Endothelial cell of umbilical vein (primary cell): Measurements from ENCODE around the gene ARMC5. TPM values are rescaled to one million over a fixed set of nuclear protein-coding genes. Genes with fewer than 3 reads are reported as not detected.

Experiments
- BruUV-seq: library from RNA; stranded (reverse); fragments of 400-500 nt; replicated peaks from 2 replicates; lab custom pipeline; 2021; lab: Mats Ljungman, UMichigan
- CTCF ChIA-PET: fragments of 300-600, 350-600 bp; sonication (Branson Sonifier 250); formaldehyde crosslinking; loops from one replicate; lab custom pipeline; 2021; ENCODE audit warnings: antibody characterized with exemption, inconsistent platforms; lab: Charles Lee
- POLR2A ChIA-PET: fragments of 300-600, 350-600 bp; sonication (Branson Sonifier 250); formaldehyde crosslinking; loops from one replicate; lab custom pipeline; 2021; ENCODE audit warnings: antibody characterized with exemption, inconsistent platforms; lab: Charles Lee
- DNase-seq: peaks from one replicate; pipeline ENCODE4 v3.0.0-alpha.2; 2011; ENCODE audit warnings: low read depth, low spot score
- FAIRE-seq: peaks from 2 replicates; lab custom pipeline; 2011; peaks lifted over from hg19 to GRCh38; lab: Jason Lieb, UNC
- H2AFZ ChIP-seq: 2 replicates; pipeline ENCODE4 v1.6.0; 2012; ENCODE audit warnings: low read depth, low read length, control low read depth, inconsistent platforms
- H3K27ac ChIP-seq: 2 replicates; pipeline ENCODE4 v1.5.1; 2011; ENCODE audit warnings: low read depth, mild to moderate bottlenecking, control low read depth, low read length, moderate library complexity; ENCODE audit not compliant: insufficient read depth
- H3K27me3 ChIP-seq, 2 experiments: 2 replicates each; pipeline versions ENCODE4 v1.6.0 to v1.6.1; 2011; ENCODE audit warnings: low read length in 2 of 2, mixed read lengths in 1 of 2; ENCODE audit not compliant: control insufficient read depth in 2 of 2, insufficient read depth in 2 of 2
- H3K36me3 ChIP-seq, 2 experiments: 2 replicates in 1 of 2; 3 replicates in 1 of 2; pipeline ENCODE4 v1.5.1; 2011; ENCODE audit warnings: low read length in 2 of 2, mild to moderate bottlenecking in 1 of 2, moderate library complexity in 1 of 2; ENCODE audit not compliant: control insufficient read depth in 2 of 2, insufficient read depth in 2 of 2; ENCODE audit errors: extremely low read depth in 1 of 2
- H3K4me1 ChIP-seq: 3 replicates; pipeline ENCODE4 v1.5.1; 2011; ENCODE audit warnings: mild to moderate bottlenecking, low read length; ENCODE audit not compliant: control insufficient read depth, insufficient read depth; ENCODE audit errors: extremely low read depth
- H3K4me2 ChIP-seq: 2 replicates; pipeline ENCODE4 v1.6.1; 2011; ENCODE audit warnings: low read length, control low read depth, mixed read lengths; ENCODE audit not compliant: insufficient read depth
- H3K4me3 ChIP-seq, 3 experiments: fragments of 200-600 bp in 1 of 3; sonication (generic), shearing (Covaris generic) in 1 of 3; replicated peaks in 1 of 3; 2 replicates each; pipeline ENCODE4 v1.5.1; 2011 to 2016; ENCODE audit warnings: control low read depth in 3 of 3, low read length in 3 of 3, mild to moderate bottlenecking in 2 of 3, inconsistent platforms in 1 of 3, low read depth in 1 of 3, moderate library complexity in 1 of 3; ENCODE audit not compliant: insufficient read depth in 1 of 3
- H3K79me2 ChIP-seq: 2 replicates; pipeline ENCODE4 v1.6.0; 2012; ENCODE audit warnings: low read length, inconsistent platforms; ENCODE audit not compliant: control insufficient read depth, insufficient read depth
- H3K9ac ChIP-seq: replicated peaks from 2 replicates; pipeline ENCODE3; 2011; ENCODE audit warnings: low read length, control low read depth; ENCODE audit not compliant: insufficient read depth; ENCODE audit errors: extremely low read depth
- H3K9me1 ChIP-seq: replicated peaks from 3 replicates; pipeline ENCODE4 v1.6.0; 2011; ENCODE audit warnings: mild to moderate bottlenecking, low read length; ENCODE audit not compliant: control insufficient read depth, insufficient read depth; ENCODE audit errors: extremely low read depth
- H3K9me3 ChIP-seq: replicated peaks from 2 replicates; pipeline ENCODE4 v1.5.1; 2012; ENCODE audit warnings: low read length, inconsistent platforms; ENCODE audit not compliant: control insufficient read depth, insufficient read depth
- H4K20me1 ChIP-seq: replicated peaks from 2 replicates; pipeline ENCODE3; 2011; ENCODE audit warnings: mild to moderate bottlenecking, low read length; ENCODE audit not compliant: control insufficient read depth, insufficient read depth; ENCODE audit errors: extremely low read depth
- CTCF ChIP-seq, 2 donors: IDR thresholded peaks; 1 replicate in 1 of 2; 2 replicates in 1 of 2; pipeline ENCODE4 v1.5.1; 2011; ENCODE audit warnings: low read length in 2 of 2, mild to moderate bottlenecking in 2 of 2, moderate library complexity in 2 of 2, control low read depth in 1 of 2, inconsistent platforms in 1 of 2, low read depth in 1 of 2; ENCODE audit not compliant: insufficient read depth in 1 of 2; ENCODE audit errors: extremely low read depth in 1 of 2
- EZH2 ChIP-seq: IDR thresholded peaks from 2 replicates; pipeline ENCODE4 v1.6.1; 2012; ENCODE audit warnings: borderline replicate concordance, low read depth, mild to moderate bottlenecking, moderate library complexity, low read length, inconsistent platforms; ENCODE audit not compliant: severe bottlenecking
- FOS ChIP-seq: IDR thresholded peaks from 2 replicates; pipeline ENCODE4 v1.6.1; 2011; ENCODE audit warnings: mild to moderate bottlenecking, low read length, moderate library complexity, borderline replicate concordance; ENCODE audit not compliant: insufficient read depth
- GATA2 ChIP-seq: IDR thresholded peaks from 2 replicates; pipeline ENCODE4 v1.7.0; 2011; ENCODE audit warnings: low read depth, mild to moderate bottlenecking, moderate library complexity, mixed read lengths, low read length; ENCODE audit not compliant: insufficient read length, insufficient read depth
- JUN ChIP-seq: IDR thresholded peaks from 2 replicates; pipeline ENCODE4 v1.6.1; 2011; ENCODE audit warnings: borderline replicate concordance, low read depth; ENCODE audit not compliant: insufficient read length, insufficient read depth
- MYC ChIP-seq: IDR thresholded peaks from one replicate; pipeline ENCODE4 v1.6.1; 2011; ENCODE audit warnings: mild to moderate bottlenecking, low read depth, low read length
- POLR2A ChIP-seq: IDR thresholded peaks from 2 replicates; pipeline ENCODE4 v1.6.1; 2012; ENCODE audit warnings: low read depth, mild to moderate bottlenecking, control low read depth, low read length
- POLR2AphosphoS5 ChIP-seq: IDR thresholded peaks from 2 replicates; pipeline ENCODE4 v1.6.1; 2012; ENCODE audit warnings: low read depth, mild to moderate bottlenecking, control low read depth, low read length, moderate library complexity; ENCODE audit not compliant: insufficient read depth
- dilution Hi-C: fragments of 300-500 bp; cut with MboI; formaldehyde crosslinking; loops from one replicate; pipeline ENCODE4 v1.15.0; 2019; ENCODE audit warnings: low sequenced_read_pairs; ENCODE audit not compliant: extremely low pct_ligation_motif_present
- intact Hi-C: fragments of 100-400 bp; cut with micrococcal nuclease; formaldehyde crosslinking; loops from one replicate; pipeline ENCODE4 v1.10.0; 2022
- polyA plus RNA-seq, 4 experiments: library from polyadenylated mRNA; depleted of rRNA in 3 of 4; stranded (reverse) in 3 of 4; unstranded in 1 of 4; fragments of >200 nt; gene quantifications; 2 replicates each; pipeline versions ENCODE4 v1.2.1 to v1.2.3, GENCODE V29; 2011 to 2012; ENCODE audit warnings: missing spikeins in 1 of 4
- total RNA-seq: library from RNA; stranded (reverse); gene quantifications from 2 replicates; pipeline ENCODE4 v1.2.3, GENCODE V29; 2021
- TF ChIP-seq, protein P1 (sequence below): IDR thresholded peaks from 2 replicates; pipeline ENCODE4 v1.6.1; 2011; ENCODE audit not compliant: insufficient read depth, insufficient read length

Gene ARMC5
- total and polyA plus RNA-seq, 2 donors (not counting 3 experiments of a cell fraction or from before 2014, with no cell fraction given): 17.3 to 18.8 TPM

DNA sequence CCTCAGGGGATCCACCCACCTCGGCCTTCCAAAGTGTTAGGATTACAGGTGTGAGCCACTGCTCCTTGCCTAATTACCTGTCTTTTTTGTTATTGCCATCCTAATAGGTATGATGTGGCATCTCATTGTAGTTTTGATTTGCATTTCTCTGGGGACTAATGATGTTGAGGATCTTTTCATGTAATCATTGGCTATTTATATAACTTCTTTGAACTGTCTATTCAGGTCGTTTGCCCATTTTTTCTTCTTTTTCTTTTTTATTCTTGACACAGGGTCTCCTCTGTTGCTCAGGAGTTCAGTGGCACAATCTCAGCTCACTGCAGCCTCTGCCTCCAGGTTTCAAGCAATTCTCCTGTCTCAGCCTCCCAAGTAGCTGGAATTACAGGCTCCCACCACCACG, 11.3 kb downstream of the ARMC5 start:
- dilution Hi-C loops (no loop called here), intact Hi-C loops (loop anchor here (5.0 kb wide), 2 partner anchors 242 to 397 kb away; a partner anchor contains a TSS)
- H3K27ac ChIP-seq: no peak overlapping the region
- no peak overlapping the region for H3K4me2 ChIP-seq
- H3K79me2 ChIP-seq: peaks cover 31% of the 10 kb centered on the region
- FAIRE-seq (no peak), DNase-seq (no peak)
- ChIA-PET CTCF (interaction anchor here (3.5 kb wide), 1 partner anchor 11 kb away, joined by 53 read pairs; the partner anchor contains the start of gene ARMC5), POLR2A (no interaction called here)
- H3K9me1 ChIP-seq: no peaks in the 10 kb centered on the region
- TF ChIP-seq FOS (no peak), POLR2AphosphoS5 (no peak), POLR2A (no peak), MYC (no peak), GATA2 (no peak), CTCF (IDR thresholded peaks at IDR 0.05; ENCODE audit: extremely low read depth in 1 of 2, insufficient read depth in 1 of 2, low read depth in 1 of 2, low read length in 2 of 2) (no peak), JUN (no peak), EZH2 (no peak)
- TF ChIP-seq, protein P1, sequence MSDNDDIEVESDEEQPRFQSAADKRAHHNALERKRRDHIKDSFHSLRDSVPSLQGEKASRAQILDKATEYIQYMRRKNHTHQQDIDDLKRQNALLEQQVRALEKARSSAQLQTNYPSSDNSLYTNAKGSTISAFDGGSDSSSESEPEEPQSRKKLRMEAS: no peak
- H3K4me1 ChIP-seq: peaks cover 14% of the 10 kb centered on the region
- H3K9me3 ChIP-seq: no peaks in the 10 kb centered on the region
- H3K4me3 ChIP-seq: no peak overlapping the region
- H2AFZ ChIP-seq: no peak overlapping the region
- H3K27me3 ChIP-seq: no peaks in the 10 kb centered on the region
- no peak overlapping the region for H3K9ac ChIP-seq
- BruUV-seq: no TSS peak
- H3K36me3 ChIP-seq: peaks cover 19 to 20% of the 10 kb centered on the region in 2 experiments
- no peaks in the 10 kb centered on the region for H4K20me1 ChIP-seq
